RWPE1 (cell line): ENCODE data around the gene STRIP1.
A peak's percentile ranks its signal among the peaks of the same experiment; 100 is the strongest.

ENCODE experiments used
- CTCF ChIA-PET: fragments of 350-600 bp; sonication (Branson Sonifier 250); formaldehyde crosslinking; extraction: SDS; loops from one replicate; lab custom pipeline; 2021; lab: Yijun Ruan, JAX
- POLR2A ChIA-PET: fragments of 400-600 bp; formaldehyde crosslinking; extraction: SDS; loops from one replicate; lab custom pipeline; 2020; ENCODE audit warnings: antibody characterized with exemption; ENCODE audit not compliant: low non-redundant PET; lab: Yijun Ruan, JAX
- DNase-seq: peaks from one replicate; pipeline ENCODE4 v3.0.0; 2012; ENCODE audit warnings: low spot score
- H3K27ac ChIP-seq: fragments of 450-650 bp; 2 replicates; pipeline ENCODE4 v1.5.1; 2017
- TF ChIP-seq, protein P1 (sequence below): fragments of 450-650 bp; conservative IDR thresholded peaks from 2 replicates; pipeline ENCODE4 v1.5.1; 2017; ENCODE audit warnings: low read depth, mild to moderate bottlenecking

Gene STRIP1

DNA sequence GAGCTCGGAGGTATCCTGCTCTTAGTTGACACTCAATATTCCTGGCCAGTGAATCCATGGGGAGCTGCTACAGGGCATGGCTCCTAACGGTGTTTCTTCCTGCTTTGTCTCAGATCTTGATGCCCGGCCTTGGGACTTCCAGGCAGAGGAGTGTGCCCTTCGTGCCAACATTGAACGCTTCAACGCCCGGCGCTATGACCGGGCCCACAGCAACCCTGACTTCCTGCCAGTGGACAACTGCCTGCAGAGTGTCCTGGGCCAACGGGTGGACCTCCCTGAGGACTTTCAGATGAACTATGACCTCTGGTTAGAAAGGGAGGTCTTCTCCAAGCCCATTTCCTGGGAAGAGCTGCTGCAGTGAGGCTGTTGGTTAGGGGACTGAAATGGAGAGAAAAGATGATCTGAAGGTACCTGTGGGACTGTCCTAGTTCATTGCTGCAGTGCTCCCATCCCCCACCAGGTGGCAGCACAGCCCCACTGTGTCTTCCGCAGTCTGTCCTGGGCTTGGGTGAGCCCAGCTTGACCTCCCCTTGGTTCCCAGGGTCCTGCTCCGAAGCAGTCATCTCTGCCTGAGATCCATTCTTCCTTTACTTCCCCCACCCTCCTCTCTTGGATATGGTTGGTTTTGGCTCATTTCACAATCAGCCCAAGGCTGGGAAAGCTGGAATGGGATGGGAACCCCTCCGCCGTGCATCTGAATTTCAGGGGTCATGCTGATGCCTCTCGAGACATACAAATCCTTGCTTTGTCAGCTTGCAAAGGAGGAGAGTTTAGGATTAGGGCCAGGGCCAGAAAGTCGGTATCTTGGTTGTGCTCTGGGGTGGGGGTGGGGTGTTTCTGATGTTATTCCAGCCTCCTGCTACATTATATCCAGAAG is 19.4 kb downstream of the STRIP1 start:
- ChIA-PET POLR2A (no interaction called here), CTCF (interaction anchor here (0.5 to 2.9 kb wide), 26 partner anchors 8 to 655 kb away, joined by 3 to 27 read pairs (median 4); no protein-coding TSS in a partner anchor)
- no peak overlapping the region for H3K27ac ChIP-seq
- peak; percentile 55 for DNase-seq
- TF ChIP-seq, protein P1, sequence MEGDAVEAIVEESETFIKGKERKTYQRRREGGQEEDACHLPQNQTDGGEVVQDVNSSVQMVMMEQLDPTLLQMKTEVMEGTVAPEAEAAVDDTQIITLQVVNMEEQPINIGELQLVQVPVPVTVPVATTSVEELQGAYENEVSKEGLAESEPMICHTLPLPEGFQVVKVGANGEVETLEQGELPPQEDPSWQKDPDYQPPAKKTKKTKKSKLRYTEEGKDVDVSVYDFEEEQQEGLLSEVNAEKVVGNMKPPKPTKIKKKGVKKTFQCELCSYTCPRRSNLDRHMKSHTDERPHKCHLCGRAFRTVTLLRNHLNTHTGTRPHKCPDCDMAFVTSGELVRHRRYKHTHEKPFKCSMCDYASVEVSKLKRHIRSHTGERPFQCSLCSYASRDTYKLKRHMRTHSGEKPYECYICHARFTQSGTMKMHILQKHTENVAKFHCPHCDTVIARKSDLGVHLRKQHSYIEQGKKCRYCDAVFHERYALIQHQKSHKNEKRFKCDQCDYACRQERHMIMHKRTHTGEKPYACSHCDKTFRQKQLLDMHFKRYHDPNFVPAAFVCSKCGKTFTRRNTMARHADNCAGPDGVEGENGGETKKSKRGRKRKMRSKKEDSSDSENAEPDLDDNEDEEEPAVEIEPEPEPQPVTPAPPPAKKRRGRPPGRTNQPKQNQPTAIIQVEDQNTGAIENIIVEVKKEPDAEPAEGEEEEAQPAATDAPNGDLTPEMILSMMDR: peak; percentile 95

DNA sequence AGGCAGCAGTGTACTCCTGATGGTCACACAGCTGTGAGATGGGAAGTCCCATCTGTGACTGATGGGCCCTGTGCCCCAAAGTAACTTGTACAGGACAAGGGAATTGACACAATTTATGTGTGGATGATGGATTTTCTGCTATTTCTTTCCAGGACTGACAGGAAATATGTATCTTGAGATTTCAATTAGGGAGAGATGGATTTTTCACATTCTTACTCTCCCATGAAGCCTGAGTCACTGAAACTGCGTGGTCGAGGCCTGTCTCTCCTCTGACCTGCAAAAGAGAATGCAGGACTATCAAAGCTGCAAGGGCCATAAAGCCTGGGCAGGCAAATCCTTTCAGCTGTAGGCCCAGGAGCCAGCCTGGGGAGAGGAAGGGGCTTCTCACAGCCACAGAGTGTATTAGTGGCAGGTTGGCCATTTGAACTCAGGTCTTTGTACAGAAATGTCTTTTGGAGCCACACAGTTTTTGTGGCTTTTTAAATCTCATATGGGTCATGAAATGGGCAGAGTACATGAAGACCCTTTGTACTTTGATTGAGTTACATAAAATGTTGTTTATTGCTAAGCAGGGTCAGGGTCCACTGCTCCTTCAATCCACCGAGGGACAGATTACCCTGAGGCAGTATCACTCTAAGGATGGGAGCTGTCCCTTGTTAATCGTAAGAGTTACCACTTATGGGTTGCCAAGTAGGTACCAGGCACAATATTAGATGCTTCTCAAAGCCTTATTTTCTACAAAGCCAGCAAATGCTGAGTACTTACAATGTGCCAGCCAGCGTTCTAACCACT is 21.3 kb downstream of the STRIP1 start:
- TF ChIP-seq, protein P1: no peak
- CTCF ChIA-PET: interaction anchor here (0.5 to 2.9 kb wide), 2 partner anchors 51 to 288 kb away, joined by 3 to 27 read pairs; no protein-coding TSS in a partner anchor
- POLR2A ChIA-PET: no interaction called here
- peak overlapping the region; percentile 4; the same call in 1 of the 2 replicates for H3K27ac ChIP-seq
- DNase-seq: no peak

DNA sequence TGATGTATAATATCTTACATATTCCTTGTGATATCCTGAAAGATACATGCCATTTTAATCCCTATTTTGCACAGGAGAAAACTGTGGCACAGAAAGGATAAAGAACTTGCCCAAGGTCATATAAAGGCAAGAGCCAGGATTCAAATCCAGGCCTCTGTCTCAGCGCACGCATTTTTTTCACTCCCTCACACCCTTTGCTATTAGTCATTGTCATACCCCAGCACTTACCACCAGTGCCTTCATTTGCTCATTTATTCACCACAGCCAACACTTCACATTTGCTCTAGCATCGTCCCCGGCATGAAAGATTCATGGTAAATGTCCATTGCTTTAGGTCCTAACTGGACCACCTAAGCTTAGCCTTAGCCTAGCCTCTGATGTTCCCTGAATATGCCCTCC is 21.9 kb downstream of the STRIP1 start:
- TF ChIP-seq, protein P1: no peak
- no peak for DNase-seq
- POLR2A ChIA-PET: no interaction called here
- peak overlapping the region; percentile 46; the same call in 1 of the 2 replicates for H3K27ac ChIP-seq
- CTCF ChIA-PET: interaction anchor here (0.5 to 1.0 kb wide), 2 partner anchors 29 to 287 kb away, joined by 3 read pairs; no protein-coding TSS in a partner anchor

DNA sequence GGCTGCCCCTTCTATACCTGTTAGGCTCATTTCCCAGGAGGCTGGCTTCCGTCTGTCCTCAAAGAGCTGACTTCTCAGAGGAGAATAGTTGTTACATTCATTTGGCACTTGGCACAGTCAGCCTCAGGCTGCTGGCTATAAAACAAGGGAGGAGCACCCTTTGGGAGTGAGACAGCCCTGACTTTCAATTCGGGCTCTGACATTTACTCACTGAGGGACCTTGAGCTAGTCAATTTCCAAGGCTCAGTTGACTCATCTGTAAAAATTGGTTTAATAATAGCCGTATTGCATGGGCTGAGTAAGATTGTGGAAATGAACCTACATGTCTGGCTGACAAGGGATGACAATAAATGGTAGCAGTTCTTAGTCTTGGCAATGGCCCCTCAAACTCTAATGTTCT is 22.4 kb downstream of the STRIP1 start:
- ChIA-PET CTCF (interaction anchor here (0.9 to 1.0 kb wide), 2 partner anchors 29 to 83 kb away, joined by 3 read pairs; no protein-coding TSS in a partner anchor), POLR2A (no interaction called here)
- TF ChIP-seq, protein P1: no peak

DNA sequence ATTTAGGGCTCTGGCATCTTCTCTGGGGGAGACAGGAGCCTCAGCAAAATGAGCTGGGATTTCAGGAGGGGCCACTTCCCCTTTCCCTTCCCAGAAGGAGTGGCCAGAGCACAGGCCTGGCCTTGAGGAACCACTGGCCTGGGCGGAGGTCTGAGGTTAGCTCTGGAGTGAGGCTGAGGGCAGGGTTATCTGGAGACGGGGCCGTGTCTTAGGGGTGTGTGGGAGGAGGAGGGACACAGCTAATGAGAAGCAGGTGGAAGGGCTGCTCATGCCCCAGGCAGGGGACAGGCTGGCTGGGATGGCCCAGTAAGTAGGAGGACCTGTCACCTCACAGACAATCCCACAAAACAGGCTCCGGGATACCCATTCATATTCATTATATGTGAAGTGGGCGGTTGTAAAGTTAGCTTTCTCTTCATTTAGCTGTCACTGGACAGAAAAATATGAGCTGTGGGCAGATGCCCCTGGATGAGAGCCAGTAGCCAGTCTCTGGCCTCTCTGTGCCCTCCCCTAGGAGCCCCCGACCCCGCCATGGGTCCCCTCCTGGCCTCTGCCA is 23.6 kb downstream of the STRIP1 start:
- POLR2A ChIA-PET: no interaction called here
- DNase-seq: no peak
- H3K27ac ChIP-seq: peak overlapping the region; percentile 46; the same call in 1 of the 2 replicates
- CTCF ChIA-PET: interaction anchor here (1.2 kb wide), 1 partner anchor 48 kb away, joined by 6 read pairs; no protein-coding TSS in a partner anchor
- TF ChIP-seq, protein P1: no peak

More for the DNA sequence above, 22.4 kb downstream of the STRIP1 start:
- peak overlapping the region; percentile 46 for H3K27ac ChIP-seq
- peak; percentile 26 for DNase-seq
